NCI-H526 (cell line): Measurements from ENCODE around the gene CRYBG2.
"Not testable (repeated sequence)": the region's sequence is repeated elsewhere in the genome, so short reads cannot be mapped to it uniquely, and the experiment has no call there.

Source experiments
- DNase-seq, 2 experiments: peaks; one replicate each; lab custom pipeline; 2025; lab: John Stamatoyannopoulos, UW

The CRYBG2 gene

DNA sequence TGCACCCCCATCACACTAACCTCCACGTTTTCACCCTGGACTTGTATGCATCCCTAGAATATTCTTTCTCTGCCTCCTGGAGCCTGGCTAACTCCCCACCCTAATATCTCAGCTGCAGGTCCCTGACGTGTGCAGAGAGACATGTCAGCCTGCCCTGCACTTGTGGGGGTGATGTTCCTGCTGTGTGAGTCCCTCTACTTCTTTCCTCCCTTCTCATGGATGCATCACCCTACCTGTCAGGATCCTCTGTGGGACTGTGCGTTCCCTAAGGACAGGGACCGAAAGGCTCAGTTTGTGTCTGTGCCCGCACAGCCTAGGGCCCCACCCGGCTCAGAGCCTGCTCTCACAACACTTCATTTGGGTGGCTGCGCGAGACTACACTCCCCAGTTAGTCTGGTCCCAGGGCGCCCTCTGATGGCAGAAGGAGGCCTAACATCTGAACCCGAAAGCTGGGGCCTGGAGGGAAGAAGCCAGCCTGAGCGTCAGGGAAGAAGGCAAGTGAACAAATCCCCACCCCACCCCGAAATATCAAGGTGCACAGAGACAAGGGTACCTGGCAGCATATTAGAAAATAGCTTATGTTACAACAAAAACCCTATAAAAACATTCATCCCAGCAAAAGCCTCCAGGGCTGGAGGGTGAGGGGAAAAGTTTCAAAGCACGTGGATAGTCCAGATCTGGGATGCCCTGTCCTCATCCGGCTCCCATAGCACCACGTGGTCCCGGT is 32.5 kb downstream of the CRYBG2 start:
- DNase-seq: peak; percentile 58 to 85

DNA sequence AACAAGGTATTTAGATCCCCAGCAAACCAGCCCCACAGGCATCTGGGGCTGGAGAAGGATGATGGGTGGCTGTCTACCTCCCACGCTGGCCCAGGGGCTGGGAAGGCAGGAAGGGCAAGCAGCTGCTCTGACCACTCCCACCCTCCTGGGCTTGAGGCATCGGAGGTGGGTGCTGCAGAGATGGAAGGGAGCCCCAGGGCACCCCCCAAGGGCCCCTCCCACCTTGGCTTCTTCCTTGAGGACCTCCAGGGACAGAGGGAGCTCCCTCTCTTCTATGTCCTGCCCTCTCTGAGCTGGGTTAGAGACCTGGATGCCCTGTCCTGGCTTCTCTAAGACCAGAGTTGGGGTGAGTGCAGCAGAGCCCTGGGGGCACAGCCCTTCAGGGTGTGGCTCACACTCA is 33.0 kb downstream of the CRYBG2 start:
- DNase-seq: no peak

DNA sequence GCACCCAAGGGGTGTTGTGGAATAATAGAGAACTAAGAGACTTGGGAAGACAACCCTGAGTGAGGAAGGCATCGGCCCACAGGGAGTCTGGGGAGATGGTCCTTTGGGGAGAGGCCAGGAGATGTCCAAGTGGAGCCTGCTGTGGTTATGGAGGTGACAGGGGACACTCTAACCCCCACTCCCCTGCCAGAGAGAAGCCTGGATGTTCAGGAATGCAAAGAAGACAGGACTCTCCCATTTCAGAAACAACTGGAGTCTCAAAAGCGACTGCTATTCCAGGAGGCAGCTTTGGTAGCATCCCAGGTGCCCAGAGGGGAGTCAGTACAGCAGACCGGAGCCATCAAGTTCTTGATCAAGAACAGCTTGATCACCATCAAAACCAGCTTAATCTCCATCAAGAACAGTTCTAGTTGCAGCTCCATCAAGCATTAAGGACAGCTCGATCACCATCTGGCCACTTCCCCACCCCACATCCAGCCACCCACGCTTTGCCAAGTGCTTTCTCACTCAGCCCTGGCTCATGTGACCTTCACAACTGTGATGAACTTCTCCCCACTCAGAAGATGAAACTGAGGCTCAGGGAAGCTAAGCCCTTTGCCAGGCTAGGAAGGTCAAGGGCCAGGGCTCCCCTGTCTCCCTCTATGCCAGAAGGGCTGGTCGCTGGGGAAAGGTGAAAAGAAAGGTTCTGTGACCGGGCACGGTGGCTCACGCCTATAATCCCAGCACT is 35.4 kb downstream of the CRYBG2 start:
- DNase-seq: no peak

DNA sequence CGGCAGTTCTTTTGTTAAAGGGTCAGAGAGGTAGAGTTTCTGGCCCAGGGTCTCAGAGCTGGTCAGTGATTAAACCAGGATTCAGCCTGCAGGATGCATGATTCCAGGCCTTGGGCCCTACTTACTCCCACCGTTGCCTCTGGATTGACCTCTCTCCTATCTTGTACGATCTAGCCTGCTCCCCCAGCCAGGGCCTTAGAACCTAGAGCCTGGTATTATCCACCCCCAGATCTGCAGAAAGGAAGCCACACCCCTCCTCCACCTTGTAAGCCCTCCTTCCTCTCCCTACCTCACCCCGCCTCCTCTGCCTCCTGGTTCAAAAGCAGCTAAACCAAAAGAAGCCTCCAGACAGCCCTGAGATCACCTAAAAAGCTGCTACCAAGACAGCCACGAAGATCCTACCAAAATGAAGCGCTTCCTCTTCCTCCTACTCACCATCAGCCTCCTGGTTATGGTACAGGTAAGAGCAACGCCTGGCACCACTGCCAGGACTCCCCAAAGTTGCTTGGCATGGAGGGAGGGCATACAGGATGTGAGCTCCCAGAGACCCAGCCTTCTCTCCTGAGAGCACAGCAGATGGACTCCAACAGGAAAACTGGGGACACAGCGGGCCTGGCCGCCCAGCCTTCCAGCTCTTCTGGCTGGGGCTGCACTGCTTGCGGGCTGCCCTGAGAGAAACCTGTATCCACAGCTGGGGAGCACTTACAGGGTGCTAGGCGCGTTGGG is 36.2 kb downstream of the CRYBG2 start, which contains the start of gene CD52:
Gene CD52 (plus strand): TSS at position 347 of the 726 bp plus-strand sequence. CDS start 60 bp downstream, at position 407.
- DNase-seq: no peak

DNA sequence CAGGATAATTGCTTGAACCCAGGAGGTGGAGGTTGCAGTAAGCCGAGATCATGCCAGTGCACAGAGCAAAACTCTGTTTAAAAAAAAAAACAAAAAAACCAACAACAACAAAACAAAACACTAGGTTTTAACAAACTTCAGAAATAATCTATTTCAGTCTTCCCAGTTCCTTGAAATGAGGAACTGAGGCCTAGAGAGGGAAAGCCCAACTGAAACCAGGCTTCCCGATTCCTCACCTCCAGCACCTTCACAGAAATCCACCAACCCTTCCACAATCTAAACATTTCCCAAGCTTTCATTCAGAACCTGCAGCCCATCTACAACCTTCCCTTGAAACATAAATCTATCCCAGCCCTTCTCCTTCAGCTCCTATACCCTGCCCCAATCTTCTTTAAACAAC is 36.8 kb downstream of the CRYBG2 start:
- no peak for DNase-seq

DNA sequence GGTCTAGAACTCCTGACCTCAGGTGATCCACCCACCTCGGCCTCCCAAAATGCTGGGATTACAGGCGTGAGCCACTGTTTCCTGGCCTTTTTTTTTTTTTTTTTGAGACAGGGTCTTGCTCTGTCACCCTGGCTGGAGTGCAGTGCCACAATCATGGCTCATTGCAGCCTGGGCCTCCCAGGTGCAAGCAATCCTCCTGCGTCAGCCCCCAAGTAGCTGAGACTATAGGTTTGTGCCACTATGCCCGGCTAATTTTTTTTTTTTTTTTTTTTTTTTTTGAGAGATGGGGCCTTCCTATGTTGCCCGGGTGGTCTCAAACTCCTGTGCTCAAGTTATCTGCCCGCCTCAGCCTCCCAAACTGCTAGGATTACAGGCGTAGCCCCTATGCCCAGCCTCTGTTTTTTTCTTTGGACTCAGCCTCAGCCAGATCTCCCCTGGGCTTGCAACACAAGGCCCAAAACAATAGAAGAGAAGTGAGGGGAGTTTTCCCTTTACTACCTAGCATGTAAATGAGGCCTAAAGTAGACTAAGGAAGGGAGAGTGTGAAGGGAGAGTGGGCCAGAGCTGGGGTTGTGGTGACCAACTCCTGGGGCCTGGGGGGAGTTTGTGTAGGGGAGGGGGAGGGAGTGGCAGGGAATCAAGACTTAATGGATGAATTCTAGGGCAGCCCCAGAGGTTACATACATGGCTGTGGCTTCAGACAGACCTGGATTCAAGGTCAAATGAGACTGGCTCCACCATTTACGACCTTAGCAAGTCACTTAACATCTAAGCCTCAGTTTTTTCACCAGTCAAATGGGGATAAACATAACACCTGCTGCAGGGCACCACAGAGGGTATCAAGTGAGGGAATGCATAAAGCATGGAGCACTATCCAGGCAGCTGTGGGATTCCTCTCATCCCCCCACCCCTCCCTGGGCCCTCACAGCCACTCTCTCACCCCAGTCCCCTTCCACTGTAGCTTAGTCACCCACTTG is 37.8 kb downstream of the CRYBG2 start:
- no peak for DNase-seq

DNA sequence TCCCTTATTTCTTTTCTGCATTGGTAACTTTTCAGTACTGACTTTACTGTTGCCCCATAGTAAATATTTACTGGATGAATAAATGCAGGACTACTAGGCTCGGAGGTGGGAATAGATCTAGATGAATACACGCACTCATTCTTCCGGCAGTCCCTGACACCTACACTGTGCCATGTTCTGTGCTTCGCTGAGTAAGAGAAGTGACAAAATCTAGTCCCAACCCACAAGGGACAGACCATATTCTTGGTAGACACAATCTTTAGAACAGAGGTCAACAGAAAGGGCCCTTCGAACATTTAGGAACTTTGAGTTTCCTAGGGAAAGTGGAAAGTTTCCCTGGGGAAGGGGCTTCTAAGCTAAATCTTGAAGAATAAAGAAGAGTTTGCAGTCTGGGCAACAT is 39.4 kb downstream of the CRYBG2 start:
- DNase-seq: no peak

DNA sequence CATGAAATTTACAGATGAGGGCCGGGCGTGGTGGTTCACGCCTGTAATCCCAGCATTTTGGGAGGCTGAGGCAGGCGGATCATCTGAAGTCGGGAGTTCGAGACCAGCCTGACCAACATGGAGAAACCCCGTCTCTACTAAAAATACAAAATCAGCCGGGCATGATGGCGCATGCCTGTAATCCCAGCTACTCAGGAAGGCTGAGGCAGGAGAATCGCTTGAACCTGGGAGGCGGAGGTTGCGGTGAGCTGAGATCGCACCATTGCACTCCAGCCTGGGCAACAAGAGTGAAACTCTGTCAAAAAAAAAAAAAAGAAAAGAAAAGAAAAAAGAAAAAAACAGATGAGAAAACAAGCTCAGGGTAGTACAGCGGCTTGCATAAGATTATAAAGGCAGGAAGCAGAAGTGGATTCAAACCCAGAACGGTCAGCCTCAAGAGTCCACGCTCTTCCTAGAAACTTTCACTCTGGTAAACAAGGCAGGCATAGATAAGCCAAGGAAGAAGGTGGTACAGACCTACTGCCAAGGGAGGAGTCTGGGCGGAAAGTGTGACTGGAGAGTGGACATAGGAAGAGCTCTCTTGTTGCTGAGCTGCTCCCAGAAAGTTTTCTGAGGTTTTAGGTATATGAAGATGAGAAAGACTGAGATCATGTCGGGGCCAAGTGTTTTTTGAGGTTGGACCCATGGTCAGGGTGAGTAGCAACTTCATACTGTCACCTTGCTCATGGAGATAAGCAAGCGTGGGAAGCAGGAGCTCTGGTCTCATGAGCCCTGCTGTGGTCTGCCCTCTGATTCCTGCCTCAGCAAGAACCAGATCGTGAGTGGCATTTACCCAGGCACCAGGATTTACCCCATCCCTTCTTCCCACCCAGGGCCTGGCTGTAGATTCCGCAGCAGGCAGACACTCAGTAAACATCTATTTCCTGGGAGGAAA is 45.7 kb downstream of the CRYBG2 start:
- not testable (repeated sequence) for DNase-seq

DNA sequence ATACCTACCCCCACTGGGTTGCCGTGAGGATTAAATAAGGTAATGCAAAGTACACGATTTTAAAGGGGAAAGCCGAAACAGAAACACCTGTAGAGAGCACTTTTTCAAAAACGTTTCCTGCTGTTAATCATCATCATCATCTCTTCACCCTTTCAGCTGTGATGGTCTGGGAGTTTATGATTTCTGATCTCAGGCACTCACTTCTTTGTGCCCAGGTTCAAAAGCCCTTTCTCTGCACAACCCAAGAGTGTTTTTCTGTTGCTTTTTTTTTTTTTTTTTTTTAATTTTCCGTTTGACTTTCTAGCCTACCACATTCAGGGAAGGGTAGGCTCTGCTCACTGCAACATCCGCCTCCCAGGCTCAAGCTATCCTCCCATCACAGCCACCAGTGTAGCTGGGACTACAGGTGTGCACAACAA is 46.6 kb downstream of the CRYBG2 start:
- DNase-seq: no peak

DNA sequence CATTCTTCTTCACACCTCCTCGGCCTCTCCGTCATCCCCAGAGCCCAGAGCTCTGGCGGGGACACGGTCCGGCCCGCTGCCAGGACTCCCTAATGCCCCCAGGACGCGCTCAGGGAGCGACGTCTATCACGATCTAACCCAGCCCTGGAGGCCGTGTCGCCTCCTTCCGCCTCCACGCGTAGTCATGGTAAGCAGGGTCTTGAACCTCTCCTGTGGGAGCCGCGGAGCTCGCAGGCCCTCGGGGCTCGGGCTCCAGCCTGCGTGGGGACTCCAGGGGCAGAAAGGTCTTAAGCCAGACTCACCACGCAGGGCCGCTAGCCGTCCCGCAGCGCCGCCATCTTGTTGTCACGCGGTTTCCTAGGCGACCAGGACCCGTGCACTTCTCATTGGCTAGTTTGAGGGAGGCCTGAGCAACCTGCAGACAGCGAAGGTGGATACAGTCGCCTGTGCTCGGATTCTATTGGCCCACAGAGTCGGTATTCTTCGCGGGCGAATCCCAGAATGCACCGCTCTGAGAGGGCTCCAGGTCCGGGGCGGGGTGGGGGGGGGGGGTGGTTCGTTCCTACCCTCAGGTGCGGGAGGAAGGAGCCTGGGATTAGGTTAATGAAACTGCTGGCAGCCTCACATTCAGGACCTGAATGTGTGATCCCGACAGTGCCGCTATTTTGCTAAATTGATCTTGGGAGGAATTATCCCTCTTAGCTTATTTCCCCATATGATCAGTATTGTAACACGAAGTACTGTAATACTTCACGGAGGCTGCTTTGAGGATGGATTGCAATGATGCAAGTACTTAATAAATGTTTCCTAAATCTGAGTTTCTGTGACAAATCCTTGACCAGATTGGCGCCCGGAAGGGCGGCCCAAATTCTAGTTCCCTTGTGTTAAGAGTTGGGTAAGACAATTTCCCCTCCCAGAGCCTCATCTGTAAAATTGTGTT is 47.4 kb downstream of the CRYBG2 start, which contains the start of gene UBXN11:
Gene UBXN11 (minus strand): TSS at position 347 of the 940 bp plus-strand sequence. CDS start 3,753 bp downstream, outside the sequence.
- DNase-seq: peak; percentile 95 to 98

DNA sequence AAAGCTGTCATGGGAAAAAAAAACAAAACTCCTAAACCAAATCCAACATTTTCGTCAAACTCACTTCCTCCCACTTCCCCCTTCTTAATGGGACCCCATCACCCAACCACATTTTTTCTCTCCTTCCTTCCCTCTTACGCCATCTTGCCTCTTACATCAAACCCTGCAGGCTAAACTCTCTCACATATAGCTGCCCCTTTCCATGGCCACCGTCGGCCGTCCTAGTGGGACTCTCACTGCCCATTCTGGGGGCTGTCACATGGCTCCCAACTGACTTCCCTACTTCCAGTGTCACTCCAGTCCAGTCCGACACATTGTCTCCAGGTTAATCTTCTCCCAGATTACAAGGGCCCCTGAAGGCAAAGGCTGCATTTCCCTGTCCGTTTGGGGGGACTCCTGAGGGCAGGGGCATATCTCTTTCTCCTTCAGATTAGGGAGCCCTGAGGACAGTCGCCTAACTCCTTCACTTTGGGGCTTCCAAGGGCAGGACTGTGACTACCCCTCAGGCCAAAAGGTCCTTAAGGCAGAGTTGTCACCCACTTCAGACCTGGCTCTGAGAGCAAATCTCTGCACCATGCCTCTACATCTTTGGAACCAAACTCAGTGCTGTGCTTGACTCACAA is 48.2 kb downstream of the CRYBG2 start:
- no peak for DNase-seq

DNA sequence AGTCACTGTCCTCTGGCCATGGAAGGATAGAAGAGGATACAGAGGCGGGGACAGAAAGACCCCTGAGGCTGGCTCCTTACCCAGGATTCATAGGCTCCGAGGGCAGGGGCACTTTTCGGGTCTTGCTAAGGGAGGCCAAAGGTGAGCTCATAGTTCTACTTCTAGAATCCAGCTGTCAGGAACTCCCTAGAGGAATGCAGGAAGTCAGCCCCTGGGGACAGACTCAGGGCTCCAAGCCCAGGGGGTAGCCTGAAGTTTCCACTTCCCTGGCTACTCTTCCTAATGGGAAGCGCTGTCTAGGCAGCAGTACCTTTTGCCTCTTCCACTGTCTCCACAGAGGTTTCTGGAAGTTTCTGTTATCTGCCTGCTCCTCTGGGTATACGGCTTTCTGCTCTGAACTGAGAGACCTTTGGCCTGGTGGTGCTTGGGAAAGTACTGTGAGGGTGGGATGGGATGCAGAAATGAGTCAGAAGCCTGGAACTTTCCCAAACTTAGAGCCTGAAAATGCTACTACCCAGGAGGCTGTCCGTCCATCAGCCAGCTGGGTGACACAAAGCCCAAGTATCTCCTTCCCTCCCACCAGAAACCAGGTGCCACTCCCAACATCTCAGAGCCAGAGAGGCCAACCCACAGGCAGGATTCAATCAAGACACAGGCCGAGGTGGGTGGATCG is 51.1 kb downstream of the CRYBG2 start:
- DNase-seq: no peak

DNA sequence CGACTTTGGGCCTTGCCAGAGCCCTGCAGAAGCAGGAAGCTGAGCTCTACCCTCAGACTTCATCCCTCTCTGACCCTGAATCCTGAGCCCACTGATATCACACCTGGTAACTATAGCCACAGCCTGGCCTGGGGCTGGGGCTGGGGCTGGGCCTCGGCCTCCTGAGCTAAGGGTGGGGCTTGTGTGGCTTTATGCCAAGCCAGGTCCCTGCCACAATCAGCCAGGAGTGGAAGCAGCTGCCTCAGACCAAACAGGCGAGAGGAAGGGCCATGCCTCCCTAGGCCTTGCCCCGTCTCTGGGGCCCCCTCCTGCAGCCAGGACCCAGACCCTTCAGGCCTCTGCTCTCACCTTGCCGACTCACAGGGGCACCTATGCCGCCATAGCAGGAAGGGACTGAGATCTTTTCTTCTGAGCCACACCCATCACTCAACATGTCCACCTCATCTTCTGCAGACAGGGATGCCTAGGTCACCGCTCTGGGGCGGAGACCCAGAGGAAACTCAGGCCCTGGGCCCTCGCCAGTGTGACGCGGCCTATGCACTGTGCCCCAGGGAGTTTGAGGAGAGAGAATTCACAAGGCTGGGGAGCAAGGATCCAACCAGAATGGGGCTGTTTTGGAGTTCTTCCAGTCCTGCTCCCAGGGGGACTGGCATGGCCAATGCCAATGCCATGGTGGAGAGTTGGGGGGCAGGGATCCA is 53.2 kb downstream of the CRYBG2 start:
- no peak for DNase-seq

DNA sequence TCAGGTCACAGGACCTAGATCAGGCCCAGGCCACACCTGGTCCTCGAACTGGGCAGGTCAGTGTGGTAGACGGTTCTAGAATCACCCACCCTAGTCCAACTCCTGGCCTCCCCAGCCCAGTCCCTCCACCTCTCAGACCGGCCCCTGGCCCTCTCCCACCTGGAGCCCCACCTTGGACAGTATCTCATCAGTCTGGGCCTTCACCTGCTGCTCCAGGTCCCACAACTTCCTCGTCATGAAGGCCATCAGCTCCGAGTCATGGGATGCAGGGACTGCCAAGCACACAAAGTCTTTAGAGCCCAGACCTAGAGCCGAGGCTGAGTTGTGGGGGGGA is 56.2 kb downstream of the CRYBG2 start:
- DNase-seq: no peak

DNA sequence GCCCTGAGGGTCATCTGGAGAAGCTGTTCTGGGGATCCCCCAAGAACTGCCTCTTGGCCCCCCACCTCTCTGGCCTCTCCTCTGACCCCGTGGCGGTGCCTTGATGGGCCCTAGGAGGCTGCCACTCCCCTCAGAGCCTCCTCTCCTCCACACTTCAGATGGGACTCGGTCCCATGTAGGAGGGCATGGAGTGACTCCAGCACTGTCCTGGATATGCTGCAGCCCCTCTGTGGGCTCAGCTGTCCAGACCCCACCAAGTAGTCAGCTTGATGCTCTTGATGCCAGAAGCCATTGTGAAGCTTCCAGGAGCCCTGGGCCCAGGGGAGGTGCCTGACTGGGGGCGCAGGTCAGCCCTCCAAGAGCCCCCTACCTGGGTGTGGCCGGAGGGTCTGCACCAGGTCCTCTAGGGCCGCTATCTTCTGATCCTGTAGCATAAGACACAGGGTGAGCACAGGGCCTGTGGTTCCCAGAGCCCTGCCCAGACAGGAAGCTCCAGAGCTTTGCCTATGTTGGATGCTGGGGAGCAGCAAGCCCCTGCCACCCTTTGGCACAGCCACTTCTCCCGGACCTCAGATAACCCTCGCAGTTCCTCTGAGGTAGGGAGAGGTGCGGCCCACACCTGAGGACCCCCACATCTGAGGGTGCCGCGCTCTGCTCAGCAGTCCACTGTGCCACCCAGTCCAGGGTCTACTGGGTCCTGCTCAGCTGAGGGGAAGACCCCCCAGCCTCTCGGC is 56.7 kb downstream of the CRYBG2 start:
- DNase-seq: no peak

DNA sequence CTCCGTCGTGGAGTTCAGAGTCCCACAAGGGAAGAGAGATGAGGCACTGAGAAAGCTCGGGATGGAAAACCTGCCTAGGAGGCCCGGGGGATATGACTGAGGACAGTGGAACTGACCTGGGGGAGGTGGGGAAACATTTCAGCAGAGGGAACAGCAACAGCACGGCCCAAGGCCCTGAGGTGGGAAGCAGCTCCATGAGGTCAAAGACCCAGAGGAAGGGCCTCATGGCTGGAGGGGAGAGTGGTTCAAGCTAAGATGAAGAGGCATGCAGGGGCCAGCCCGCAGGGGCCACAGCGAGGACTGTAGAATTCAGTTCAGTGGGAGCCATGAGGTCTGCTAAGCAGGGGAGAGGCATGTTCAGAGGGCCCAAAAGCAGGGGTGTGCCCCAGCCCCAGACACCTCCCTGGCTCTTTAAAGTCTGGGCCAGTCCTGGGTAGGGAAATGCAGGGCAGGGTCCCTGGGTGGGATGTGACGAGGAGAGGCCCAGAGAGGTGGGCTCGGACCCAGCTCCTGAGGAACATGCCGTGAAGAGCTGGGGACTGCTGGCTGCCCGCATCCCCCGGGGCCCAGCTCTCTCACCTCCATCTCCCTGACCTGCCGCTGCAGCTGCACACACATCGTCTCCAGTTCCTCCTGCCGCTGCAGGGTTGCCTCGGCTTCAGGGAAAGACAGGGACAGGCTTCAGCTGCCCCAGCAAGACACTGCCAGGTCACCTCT is 57.4 kb downstream of the CRYBG2 start:
- DNase-seq: no peak
